Spleen (tissue), 7 donors: ENCODE measurements around the gene FAM107B.

Source experiments
- POLR2A ChIP-seq, 3 donors: fragments of 450-650 bp; IDR thresholded peaks; one replicate each; pipeline ENCODE4 v1.5.1; 2017; ENCODE audit warnings: antibody characterized with exemption in 3 of 3, mild to moderate bottlenecking in 1 of 3
- POLR2AphosphoS5 ChIP-seq, 3 donors: sonication (generic); formaldehyde crosslinking; IDR thresholded peaks; one replicate each; pipeline ENCODE4 v1.5.1; 2017; ENCODE audit warnings: antibody characterized with exemption in 3 of 3
- TF ChIP-seq, protein P1 (sequence below), 11 experiments: fragments of 200-600 bp in 7 of 11; fragments of 450-650 bp in 4 of 11; sonication (generic) in 4 of 11; IDR thresholded peaks in 8 of 11; conservative IDR thresholded peaks in 3 of 11; 1 replicate in 7 of 11; 2 replicates in 4 of 11; pipeline versions ENCODE4 v1.4.0 to v1.8.0; 2016 to 2021; ENCODE audit warnings: antibody characterized with exemption in 11 of 11, inconsistent platforms in 4 of 11, mild to moderate bottlenecking in 1 of 11
- donor health status: DM: no; HTN: no; CAD: no; lungs with moderate emphysema.
- donor health status: DM: no; HTN: no; CAD: no.
- donor health status: DM: no; HTN: no; CAD: no.

DNA sequence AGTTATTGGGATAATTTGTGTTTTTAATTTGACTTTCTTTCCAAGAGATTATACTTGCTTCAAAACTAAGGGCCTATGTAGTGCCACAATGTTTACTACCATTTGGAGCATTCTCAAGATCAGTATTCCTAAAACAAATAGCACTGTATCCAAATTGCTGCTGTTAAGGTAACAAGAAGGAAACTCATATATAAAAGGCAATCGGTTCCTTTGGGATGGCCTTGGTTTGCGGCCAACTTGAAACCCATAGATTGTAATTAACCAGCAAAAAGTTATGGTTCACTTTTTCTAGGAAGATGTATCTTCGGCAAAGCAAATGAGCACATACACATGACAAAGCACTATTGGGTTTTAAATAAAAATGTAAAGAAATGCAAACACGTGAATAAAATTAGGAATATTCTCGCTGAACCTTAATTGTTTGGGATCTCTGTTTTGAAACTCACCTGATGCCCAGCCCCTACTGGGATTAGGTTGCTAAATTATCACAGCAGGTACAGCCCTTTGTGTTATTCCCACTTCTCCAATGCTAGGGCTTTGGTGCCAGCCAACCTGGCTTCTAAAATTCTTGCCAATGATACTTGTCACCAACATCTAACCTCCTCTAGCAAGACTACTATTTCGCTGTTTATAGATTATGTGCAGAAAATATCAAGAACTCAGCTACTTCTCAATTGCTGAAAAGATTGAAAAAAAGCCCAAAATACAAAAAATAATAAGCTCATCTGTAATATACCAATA, 47.1 kb upstream of the FAM107B start:
- TF ChIP-seq, protein P1, sequence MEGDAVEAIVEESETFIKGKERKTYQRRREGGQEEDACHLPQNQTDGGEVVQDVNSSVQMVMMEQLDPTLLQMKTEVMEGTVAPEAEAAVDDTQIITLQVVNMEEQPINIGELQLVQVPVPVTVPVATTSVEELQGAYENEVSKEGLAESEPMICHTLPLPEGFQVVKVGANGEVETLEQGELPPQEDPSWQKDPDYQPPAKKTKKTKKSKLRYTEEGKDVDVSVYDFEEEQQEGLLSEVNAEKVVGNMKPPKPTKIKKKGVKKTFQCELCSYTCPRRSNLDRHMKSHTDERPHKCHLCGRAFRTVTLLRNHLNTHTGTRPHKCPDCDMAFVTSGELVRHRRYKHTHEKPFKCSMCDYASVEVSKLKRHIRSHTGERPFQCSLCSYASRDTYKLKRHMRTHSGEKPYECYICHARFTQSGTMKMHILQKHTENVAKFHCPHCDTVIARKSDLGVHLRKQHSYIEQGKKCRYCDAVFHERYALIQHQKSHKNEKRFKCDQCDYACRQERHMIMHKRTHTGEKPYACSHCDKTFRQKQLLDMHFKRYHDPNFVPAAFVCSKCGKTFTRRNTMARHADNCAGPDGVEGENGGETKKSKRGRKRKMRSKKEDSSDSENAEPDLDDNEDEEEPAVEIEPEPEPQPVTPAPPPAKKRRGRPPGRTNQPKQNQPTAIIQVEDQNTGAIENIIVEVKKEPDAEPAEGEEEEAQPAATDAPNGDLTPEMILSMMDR (IDR thresholded peaks at IDR 0.05 in 8 of 11, conservative IDR thresholded peaks at IDR 0.05 in 3 of 11) = no peak
- TF ChIP-seq POLR2AphosphoS5 (IDR thresholded peaks at IDR 0.05) (no peak), POLR2A (IDR thresholded peaks at IDR 0.05) (no peak)
